BLaER1 treated with 17β-estradiol and CSF1 and Interleukin-3, amounts not matched to agents 10 nM and 100 nM (cell line): ENCODE measurements around the gene RIOK1.
A peak's percentile ranks its signal among the peaks of the same experiment; 100 is the strongest.
"Not testable (repeated sequence)": the region's sequence is repeated elsewhere in the genome, so short reads cannot be mapped to it uniquely, and the experiment has no call there.

Experiments used
- H3K27ac ChIP-seq, 11 experiments: shearing (Covaris generic); formaldehyde crosslinking; 2 replicates each; pipeline ENCODE4 v1.8.1; 2022
- H3K27me3 ChIP-seq, 11 experiments: shearing (Covaris generic); formaldehyde crosslinking; 2 replicates each; pipeline ENCODE4 v1.8.1; 2022
- H3K36me3 ChIP-seq, 11 experiments: shearing (Covaris generic); formaldehyde crosslinking; 2 replicates each; pipeline ENCODE4 v1.8.1; 2022
- H3K4me1 ChIP-seq, 10 experiments: shearing (Covaris generic); formaldehyde crosslinking; 2 replicates each; pipeline ENCODE4 v1.8.1; 2022
- H3K4me2 ChIP-seq, 11 experiments: shearing (Covaris generic); formaldehyde crosslinking; 2 replicates each; pipeline ENCODE4 v1.8.1; 2022
- H3K4me3 ChIP-seq, 10 experiments: shearing (Covaris generic); formaldehyde crosslinking; 2 replicates each; pipeline ENCODE4 v1.8.1; 2022
- H3K9ac ChIP-seq, 11 experiments: shearing (Covaris generic); formaldehyde crosslinking; 2 replicates each; pipeline ENCODE4 v1.8.1; 2022
- H3K9me3 ChIP-seq, 11 experiments: shearing (Covaris generic); formaldehyde crosslinking; replicated peaks in 1 of 11; 2 replicates each; pipeline ENCODE4 v1.8.1; 2022
- H4K20me1 ChIP-seq, 11 experiments: shearing (Covaris generic); formaldehyde crosslinking; 2 replicates each; pipeline ENCODE4 v1.8.1; 2022
- Cebpa-rat ChIP-seq, 11 experiments: shearing (Covaris generic); IDR thresholded peaks; 2 replicates each; pipeline ENCODE4 v1.8.1; 2022

The RIOK1 gene

DNA sequence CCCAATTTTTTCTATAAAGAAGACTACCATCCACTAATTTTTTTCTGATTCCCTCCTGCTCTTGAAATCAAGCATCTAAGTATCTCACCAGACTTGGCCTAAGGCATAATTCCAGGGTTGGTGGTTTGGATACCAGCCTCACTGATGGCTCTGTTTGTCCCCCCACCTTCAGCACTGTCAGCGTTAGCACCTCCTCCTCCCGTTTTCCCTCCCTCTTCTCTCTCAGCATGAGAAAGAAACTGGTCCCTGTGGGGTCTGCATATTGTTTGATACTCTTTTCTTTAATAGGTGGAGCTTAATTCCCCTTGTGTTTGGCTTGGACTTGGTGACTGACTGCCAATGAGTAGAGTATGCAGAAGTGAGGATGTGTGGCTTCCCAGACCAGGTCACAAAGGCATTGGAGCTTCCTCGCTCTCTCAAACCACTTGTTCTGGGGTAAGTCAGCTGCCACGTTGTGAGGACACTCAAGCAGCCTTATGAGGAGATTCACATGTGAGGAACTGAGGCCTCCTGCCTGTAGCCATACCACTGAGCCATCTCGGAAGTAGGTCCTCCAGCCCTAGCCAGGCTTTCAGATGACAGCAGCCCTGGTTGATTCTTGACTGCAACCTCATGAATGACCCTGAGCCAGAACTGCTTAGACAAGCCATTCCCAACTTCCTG, 65.2 kb downstream of the RIOK1 start:
- peak overlapping the region in 2 of 11 experiments; percentile 5 to 31; a peak in 3 of 22 replicates for H3K4me2 ChIP-seq
- H3K27ac ChIP-seq, result no peak overlapping the region
- H3K9ac ChIP-seq, result no peak overlapping the region
- H4K20me1 ChIP-seq, result no peaks in the 10 kb centered on the region
- no peak for TF ChIP-seq Cebpa-rat (IDR thresholded peaks at IDR 0.05)
- H3K4me1 ChIP-seq, result peaks cover 0 to 6% (median 0%) of the 10 kb centered on the region in 10 experiments; a peak in 1 of 20 replicates
- H3K36me3 ChIP-seq, result no peaks in the 10 kb centered on the region
- peaks cover 12 to 30% (median 18%) of the 10 kb centered on the region in 11 experiments for H3K9me3 ChIP-seq
- H3K4me3 ChIP-seq, result no peak overlapping the region
- no peaks in the 10 kb centered on the region for H3K27me3 ChIP-seq

DNA sequence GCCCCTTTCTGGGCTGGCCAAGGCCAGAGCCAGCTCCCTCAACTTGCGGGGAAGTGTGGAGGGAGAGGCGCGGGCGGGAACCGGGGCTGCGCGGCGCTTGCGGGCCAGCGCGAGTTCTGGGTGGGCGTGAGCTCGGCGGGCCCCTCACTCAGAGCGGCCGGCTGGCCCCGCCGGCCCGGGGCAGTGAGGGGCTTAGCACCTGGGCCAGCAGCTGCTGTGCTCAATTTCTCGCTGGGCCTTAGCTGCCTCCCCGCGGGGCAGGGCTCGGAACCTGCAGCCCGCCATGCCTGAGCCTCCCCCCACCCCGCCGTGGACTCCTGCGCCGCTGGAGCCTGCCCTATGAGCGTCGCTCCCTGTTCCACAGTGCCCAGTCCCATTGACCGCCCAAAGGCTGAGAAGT, 66.7 kb downstream of the RIOK1 start:
- H3K9ac ChIP-seq, H3K4me3 ChIP-seq, H3K4me1 ChIP-seq, H3K27ac ChIP-seq, H4K20me1 ChIP-seq, H3K4me2 ChIP-seq, H3K27me3 ChIP-seq, H3K36me3 ChIP-seq: not testable (repeated sequence)
- peaks cover 12 to 30% (median 18%) of the 10 kb centered on the region in 11 experiments for H3K9me3 ChIP-seq

DNA sequence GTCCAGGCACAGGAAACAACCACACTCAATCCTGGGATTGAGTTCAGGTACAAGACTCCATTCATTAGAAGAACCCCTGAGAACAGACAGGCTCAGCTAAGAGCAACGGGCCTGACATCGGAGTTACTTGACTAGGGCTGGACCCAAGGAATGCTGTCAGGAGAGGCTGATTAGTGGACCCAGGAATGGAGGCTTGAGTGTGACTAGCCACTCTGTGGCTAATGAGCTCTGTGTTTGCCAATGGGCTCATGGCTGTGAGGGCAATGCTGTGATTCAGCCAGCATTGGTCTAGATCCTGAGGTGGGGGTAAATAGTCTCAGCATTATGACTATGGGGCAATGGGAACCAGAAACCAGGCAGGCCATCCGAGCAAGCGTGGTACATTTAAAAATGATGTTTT, 71.8 kb downstream of the RIOK1 start:
- Histone ChIP-seq H3K27ac (no peak overlapping the region), H3K4me3 (no peak overlapping the region), H3K36me3 (no peaks in the 10 kb centered on the region), H3K27me3 (no peaks in the 10 kb centered on the region), H4K20me1 (no peaks in the 10 kb centered on the region), H3K9ac (no peak overlapping the region), H3K4me2 (no peak overlapping the region), H3K9me3 (peaks cover 5 to 19% (median 15%) of the 10 kb centered on the region in 11 experiments), H3K4me1 (no peaks in the 10 kb centered on the region)
- TF ChIP-seq Cebpa-rat (IDR thresholded peaks at IDR 0.05), result no peak

DNA sequence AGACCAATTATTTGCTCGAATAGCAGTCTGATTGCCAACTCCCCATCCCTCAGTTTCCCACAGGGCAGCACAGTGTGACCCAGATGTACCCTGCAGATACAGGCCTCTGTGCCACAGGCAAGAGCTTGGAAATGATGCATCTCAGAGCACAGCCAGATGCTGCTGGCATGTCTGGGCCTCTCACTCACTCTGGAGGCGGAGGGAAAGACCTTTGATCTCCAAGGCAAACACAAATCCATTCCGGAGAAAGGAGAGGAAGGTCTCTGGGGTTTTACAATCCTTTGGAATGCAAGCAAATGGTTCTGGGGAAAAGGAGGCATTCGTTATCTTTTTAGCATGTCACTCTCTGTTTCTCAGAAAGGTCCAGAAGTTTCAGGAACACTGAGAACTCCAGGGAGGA, 74.2 kb downstream of the RIOK1 start:
- Histone ChIP-seq H3K4me2 (no peak overlapping the region), H3K9ac (no peak overlapping the region)

DNA sequence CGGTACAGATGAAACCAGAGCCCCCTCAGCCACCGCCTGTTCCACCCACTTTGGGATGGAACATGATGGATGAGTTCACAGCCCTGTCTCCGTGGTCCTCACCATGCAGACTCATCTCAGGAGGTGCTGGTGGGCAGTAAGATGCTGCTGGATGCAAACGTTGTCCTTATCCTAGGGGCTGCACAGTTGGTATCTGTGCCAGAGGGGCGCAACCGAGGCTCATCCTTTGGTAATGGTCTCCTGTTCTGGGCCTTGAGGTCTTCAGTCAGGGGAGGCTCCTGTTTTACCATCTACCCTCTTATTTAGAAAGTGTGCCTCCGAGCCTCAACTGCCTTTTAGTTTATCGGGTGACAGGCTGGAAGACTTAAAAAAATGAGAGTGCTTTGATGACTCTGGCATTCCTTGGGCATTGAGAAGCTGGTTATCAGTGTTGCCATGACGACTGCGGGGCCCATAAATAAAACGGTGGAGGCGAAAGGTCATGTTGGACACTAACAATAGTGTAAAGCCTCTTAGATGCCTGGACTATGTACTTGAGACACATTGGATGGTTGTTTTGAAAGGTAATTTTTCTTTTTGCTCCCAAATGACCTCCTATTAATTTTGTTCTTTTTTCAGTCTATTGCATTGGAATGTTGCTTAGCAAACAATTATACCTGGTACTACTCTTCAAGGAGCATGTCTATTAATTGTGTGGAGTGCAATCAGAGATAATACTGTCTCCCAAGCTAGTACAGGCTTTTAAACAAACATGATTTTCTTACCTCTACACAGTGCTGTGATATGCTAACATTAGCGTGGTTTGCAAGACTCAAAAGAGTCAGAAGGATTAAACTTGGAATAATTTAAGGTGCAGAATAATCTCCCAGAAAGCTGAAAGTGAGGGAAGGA, 77.6 kb downstream of the RIOK1 start:
- Histone ChIP-seq H3K27ac (no peak overlapping the region), H3K4me1 (peaks cover 0 to 36% (median 23%) of the 10 kb centered on the region in 10 experiments; a peak in 17 of 20 replicates), H3K4me2 (peak overlapping the region in 4 of 11 experiments; percentile 84 to 94 (median 88); a peak in 6 of 22 replicates), H3K4me3 (no peak overlapping the region), H3K9me3 (peaks cover 0 to 5% (median 0%) of the 10 kb centered on the region in 11 experiments; a peak in 1 of 22 replicates), H3K36me3 (no peaks in the 10 kb centered on the region), H3K9ac (no peak overlapping the region), H3K27me3 (no peaks in the 10 kb centered on the region), H4K20me1 (no peaks in the 10 kb centered on the region)
- TF ChIP-seq Cebpa-rat (IDR thresholded peaks at IDR 0.05), result no peak

More for the DNA sequence above, 74.2 kb downstream of the RIOK1 start:
- no peaks in the 10 kb centered on the region for H4K20me1 ChIP-seq
- no peaks in the 10 kb centered on the region for H3K9me3 ChIP-seq
- peaks cover 0 to 14% (median 11%) of the 10 kb centered on the region in 10 experiments; a peak in 17 of 20 replicates for H3K4me1 ChIP-seq
- H3K4me3 ChIP-seq, result no peak overlapping the region
- no peaks in the 10 kb centered on the region for H3K27me3 ChIP-seq
- TF ChIP-seq Cebpa-rat (IDR thresholded peaks at IDR 0.05), result no peak
- no peak overlapping the region for H3K27ac ChIP-seq
- H3K36me3 ChIP-seq, result no peaks in the 10 kb centered on the region
